Adrenal gland (tissue), 5 donors: Measurements from ENCODE around the gene ZNF770.

Source experiments
- CTCF ChIP-seq, 6 experiments: fragments of 450-650 bp in 4 of 6; fragments of 200-600 bp in 2 of 6; sonication (generic) in 1 of 6; IDR thresholded peaks; 1 replicate in 5 of 6; 2 replicates in 1 of 6; pipeline versions ENCODE4 v1.5.1 to v1.8.0; 2016 to 2021; ENCODE audit warnings: antibody characterized with exemption in 6 of 6, mild to moderate bottlenecking in 2 of 6, moderate library complexity in 1 of 6
- POLR2A ChIP-seq, 2 donors: fragments of 450-650 bp; IDR thresholded peaks; one replicate each; pipeline ENCODE4 v1.6.1; 2017; ENCODE audit warnings: antibody characterized with exemption in 2 of 2, mild to moderate bottlenecking in 2 of 2, moderate library complexity in 1 of 2
- donor health status: DM: no; HTN: no; CAD: no.

GRCh38 chr15:34941185-34941698, 46.8 kb downstream of the ZNF770 start:
- TF ChIP-seq CTCF (IDR thresholded peaks at IDR 0.05) (no peak), POLR2A (IDR thresholded peaks at IDR 0.05) (no peak)
